Esophagus squamous epithelium (tissue), 4 donors: ENCODE results near the gene GPR18.

Source experiments
- POLR2A ChIP-seq, 4 donors: fragments of 450-650 bp; IDR thresholded peaks; one replicate each; pipeline ENCODE4 v1.6.1; 2017; ENCODE audit warnings: antibody characterized with exemption in 4 of 4, mild to moderate bottlenecking in 4 of 4, moderate library complexity in 3 of 4
- TF ChIP-seq, protein P1 (sequence below), 6 experiments: fragments of 450-650 bp in 4 of 6; fragments of 200-600 bp in 2 of 6; sonication (generic) in 2 of 6; IDR thresholded peaks; one replicate each; pipeline ENCODE4 v1.5.1; 2016 to 2019; ENCODE audit warnings: antibody characterized with exemption in 6 of 6, mild to moderate bottlenecking in 4 of 6, moderate library complexity in 4 of 6

DNA sequence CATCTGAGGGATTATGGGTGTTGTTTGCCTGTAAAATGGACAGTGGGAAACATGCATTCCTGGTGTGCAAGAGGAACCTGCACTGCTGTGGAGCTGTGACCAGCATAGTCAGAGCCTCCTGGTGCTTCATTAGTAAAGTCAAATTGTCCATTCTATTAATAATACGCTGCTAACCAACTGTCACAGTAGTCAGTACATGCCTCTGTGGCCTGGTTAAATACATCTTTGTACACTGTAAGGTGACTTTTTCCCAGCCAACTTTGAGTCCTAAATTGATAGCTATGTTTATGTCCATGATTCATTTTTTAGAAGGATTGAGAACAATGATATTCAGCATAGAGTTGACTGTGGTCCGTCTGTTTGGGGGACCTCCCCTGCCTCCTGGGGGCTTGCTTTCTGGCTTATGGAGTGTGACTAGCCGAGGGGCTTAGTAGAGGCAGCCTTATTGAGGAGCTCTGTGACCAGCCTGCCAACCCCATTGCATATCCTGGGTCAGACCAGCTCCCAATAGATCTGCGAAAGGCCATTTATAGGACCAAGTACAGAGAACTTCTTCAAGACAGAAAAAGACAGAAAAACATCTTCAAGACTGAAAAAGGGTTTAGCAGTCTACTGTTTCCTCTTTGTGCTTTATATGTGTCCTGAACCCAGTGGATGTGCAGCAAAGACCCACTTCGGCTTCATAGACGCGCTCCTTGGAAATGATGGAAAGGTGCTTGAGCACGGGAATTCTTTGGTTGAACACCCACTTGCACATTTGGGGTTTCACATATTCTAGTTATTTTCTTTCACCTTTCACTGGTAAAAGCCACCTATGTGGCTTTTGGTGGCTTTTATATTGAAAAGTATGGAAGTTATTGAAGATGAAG is 44.7 kb upstream of the GPR18 start:
- TF ChIP-seq, protein P1, sequence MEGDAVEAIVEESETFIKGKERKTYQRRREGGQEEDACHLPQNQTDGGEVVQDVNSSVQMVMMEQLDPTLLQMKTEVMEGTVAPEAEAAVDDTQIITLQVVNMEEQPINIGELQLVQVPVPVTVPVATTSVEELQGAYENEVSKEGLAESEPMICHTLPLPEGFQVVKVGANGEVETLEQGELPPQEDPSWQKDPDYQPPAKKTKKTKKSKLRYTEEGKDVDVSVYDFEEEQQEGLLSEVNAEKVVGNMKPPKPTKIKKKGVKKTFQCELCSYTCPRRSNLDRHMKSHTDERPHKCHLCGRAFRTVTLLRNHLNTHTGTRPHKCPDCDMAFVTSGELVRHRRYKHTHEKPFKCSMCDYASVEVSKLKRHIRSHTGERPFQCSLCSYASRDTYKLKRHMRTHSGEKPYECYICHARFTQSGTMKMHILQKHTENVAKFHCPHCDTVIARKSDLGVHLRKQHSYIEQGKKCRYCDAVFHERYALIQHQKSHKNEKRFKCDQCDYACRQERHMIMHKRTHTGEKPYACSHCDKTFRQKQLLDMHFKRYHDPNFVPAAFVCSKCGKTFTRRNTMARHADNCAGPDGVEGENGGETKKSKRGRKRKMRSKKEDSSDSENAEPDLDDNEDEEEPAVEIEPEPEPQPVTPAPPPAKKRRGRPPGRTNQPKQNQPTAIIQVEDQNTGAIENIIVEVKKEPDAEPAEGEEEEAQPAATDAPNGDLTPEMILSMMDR (IDR thresholded peaks at IDR 0.05): no peak
- no peak for TF ChIP-seq POLR2A (IDR thresholded peaks at IDR 0.05)
